Measurements from ENCODE around the gene PLCL1.
"Not testable (repeated sequence)": the region's sequence is repeated elsewhere in the genome, so short reads cannot be mapped to it uniquely, and the experiment has no call there.

Gene PLCL1

GRCh38 chr2:197809064-197809463, 4.7 kb downstream of the PLCL1 start:
- FAIRE-seq, result no peak
- no peak for DNase-seq (ENCODE audit: insufficient read length, low spot score)

- FAIRE-seq (no peak), DNase-seq (ENCODE audit: insufficient read length, low spot score) (no peak)
Observed at GRCh38 chr2:197810016-197810415, 5.6 kb downstream of the PLCL1 start.

- FAIRE-seq (no peak), DNase-seq (ENCODE audit: insufficient read length, low spot score) (no peak)
Observed at GRCh38 chr2:197810491-197810890, 6.1 kb downstream of the PLCL1 start.

GRCh38 chr2:197813093-197813787, 8.8 kb downstream of the PLCL1 start:
- DNase-seq (ENCODE audit: insufficient read length, low spot score), result no peak
- no peak for FAIRE-seq

GRCh38 chr2:197814526-197814925, 10.1 kb downstream of the PLCL1 start:
- FAIRE-seq (no peak), DNase-seq (ENCODE audit: insufficient read length, low spot score) (no peak)

- DNase-seq (ENCODE audit: insufficient read length, low spot score) (no peak), FAIRE-seq (peak; percentile 20)
Observed at GRCh38 chr2:197821550-197822289, 17.3 kb downstream of the PLCL1 start.

GRCh38 chr2:197822333-197822732, 17.9 kb downstream of the PLCL1 start:
- FAIRE-seq, result no peak
- no peak for DNase-seq (ENCODE audit: insufficient read length, low spot score)

GRCh38 chr2:197827618-197828017, 23.2 kb downstream of the PLCL1 start:
- FAIRE-seq, result no peak
- DNase-seq (ENCODE audit: insufficient read length, low spot score), result no peak

GRCh38 chr2:197828464-197829135, 24.2 kb downstream of the PLCL1 start:
- DNase-seq (ENCODE audit: insufficient read length, low spot score) (no peak), FAIRE-seq (no peak)

- not testable (repeated sequence) for FAIRE-seq
Observed at GRCh38 chr2:197834771-197835170, 30.4 kb downstream of the PLCL1 start.

GRCh38 chr2:197835293-197835692, 30.9 kb downstream of the PLCL1 start:
- DNase-seq (ENCODE audit: insufficient read length, low spot score), result no peak
- FAIRE-seq, result no peak

More at GRCh38 chr2:197834771-197835170, 30.4 kb downstream of the PLCL1 start:
- not testable (repeated sequence) for DNase-seq (ENCODE audit: insufficient read length, low spot score)

- FAIRE-seq (no peak), DNase-seq (ENCODE audit: insufficient read length, low spot score) (no peak)
Observed at GRCh38 chr2:197838036-197838435, 33.6 kb downstream of the PLCL1 start.

GRCh38 chr2:197838579-197838978, 34.2 kb downstream of the PLCL1 start:
- FAIRE-seq, result no peak
- DNase-seq (ENCODE audit: insufficient read length, low spot score), result no peak

- FAIRE-seq (no peak), DNase-seq (ENCODE audit: insufficient read length, low spot score) (no peak)
Observed at GRCh38 chr2:197839327-197839726, 34.9 kb downstream of the PLCL1 start.

- FAIRE-seq, result no peak
- no peak for DNase-seq (ENCODE audit: insufficient read length, low spot score)
Observed at GRCh38 chr2:197839856-197840255, 35.5 kb downstream of the PLCL1 start.

GRCh38 chr2:197846128-197846527, 41.7 kb downstream of the PLCL1 start:
- DNase-seq (ENCODE audit: insufficient read length, low spot score), result no peak
- no peak for FAIRE-seq

GRCh38 chr2:197846777-197847176, 42.4 kb downstream of the PLCL1 start:
- FAIRE-seq (no peak), DNase-seq (ENCODE audit: insufficient read length, low spot score) (no peak)

- no peak for DNase-seq (ENCODE audit: insufficient read length, low spot score)
Observed at GRCh38 chr2:197847651-197848401, 43.4 kb downstream of the PLCL1 start.

GRCh38 chr2:197848602-197849001, 44.2 kb downstream of the PLCL1 start:
- FAIRE-seq, result no peak

More at GRCh38 chr2:197847651-197848401, 43.4 kb downstream of the PLCL1 start:
- FAIRE-seq, result no peak

GRCh38 chr2:197850882-197851450, 46.6 kb downstream of the PLCL1 start:
- no peak for DNase-seq (ENCODE audit: insufficient read length, low spot score)

More at GRCh38 chr2:197848602-197849001, 44.2 kb downstream of the PLCL1 start:
- no peak for DNase-seq (ENCODE audit: insufficient read length, low spot score)

More at GRCh38 chr2:197850882-197851450, 46.6 kb downstream of the PLCL1 start:
- no peak for FAIRE-seq
